Cardiac muscle cell (in vitro differentiated cells and primary cell): Measurements from ENCODE around the gene PRSS8. TPM values are rescaled to one million over a fixed set of nuclear protein-coding genes. Genes with fewer than 3 reads are reported as not detected.
"Not testable (repeated sequence)": the region's sequence is repeated elsewhere in the genome, so short reads cannot be mapped to it uniquely, and the experiment has no call there.

ENCODE experiments used
- DNase-seq, 2 donors: peaks; one replicate each; pipeline versions ENCODE4 v3.0.0 to v3.0.0-alpha.2; 2010 to 2017; ENCODE audit warnings: low read depth in 1 of 2, low spot score in 1 of 2
- H3K27ac ChIP-seq: fragments of 200-600 bp; sonication (generic); 2 replicates; pipeline ENCODE4 v1.5.1; 2016
- H3K27me3 ChIP-seq: fragments of 200-600 bp; sonication (generic); 2 replicates; pipeline ENCODE4 v1.6.0; 2016; ENCODE audit warnings: control low read depth
- H3K36me3 ChIP-seq: fragments of 200-600 bp; sonication (generic); 2 replicates; pipeline ENCODE4 v1.5.1; 2016; ENCODE audit warnings: control low read depth
- H3K4me1 ChIP-seq: fragments of 200-600 bp; sonication (generic); 2 replicates; pipeline ENCODE4 v1.8.1; 2017; ENCODE audit warnings: low read depth, mild to moderate bottlenecking, mixed run types
- H3K4me3 ChIP-seq: fragments of 200-600 bp; sonication (generic); 2 replicates; pipeline ENCODE4 v1.5.1; 2016; ENCODE audit warnings: mild to moderate bottlenecking
- H3K9me3 ChIP-seq: fragments of 200-600 bp; sonication (generic); 2 replicates; pipeline ENCODE4 v1.5.1; 2017; ENCODE audit warnings: low read depth, mild to moderate bottlenecking, control low read depth
- CTCF ChIP-seq: IDR thresholded peaks from 2 replicates; pipeline ENCODE4 v1.5.1; 2012; ENCODE audit warnings: low read depth, mild to moderate bottlenecking, low read length
- polyA plus RNA-seq: library from polyadenylated mRNA; unstranded; fragments of >200 nt; fragmentation: Nextera tagmentation; extraction: Ambion mirVana; gene quantifications from 2 replicates; pipeline ENCODE4 v1.2.1, GENCODE V29; 2016
- total RNA-seq: library from RNA; depleted of rRNA; stranded (reverse); fragments of >200 nt; gene quantifications from 2 replicates; pipeline ENCODE4 v1.2.3, GENCODE V29; 2016

PRSS8 gene
- total and polyA plus RNA-seq, 2 experiments from 2014 or later: 11.6 to 22.5 TPM

GRCh38 chr16:31143011-31143693, 7.6 kb upstream of the PRSS8 start:
- Histone ChIP-seq H3K36me3 (no peaks in the 10 kb centered on the region), H3K27ac (no peak overlapping the region), H3K4me3 (no peak overlapping the region), H3K9me3 (no peaks in the 10 kb centered on the region), H3K4me1 (peaks cover 7% of the 10 kb centered on the region), H3K27me3 (peaks cover 26% of the 10 kb centered on the region)
- no peak for TF ChIP-seq CTCF
- no peak for DNase-seq

DNA sequence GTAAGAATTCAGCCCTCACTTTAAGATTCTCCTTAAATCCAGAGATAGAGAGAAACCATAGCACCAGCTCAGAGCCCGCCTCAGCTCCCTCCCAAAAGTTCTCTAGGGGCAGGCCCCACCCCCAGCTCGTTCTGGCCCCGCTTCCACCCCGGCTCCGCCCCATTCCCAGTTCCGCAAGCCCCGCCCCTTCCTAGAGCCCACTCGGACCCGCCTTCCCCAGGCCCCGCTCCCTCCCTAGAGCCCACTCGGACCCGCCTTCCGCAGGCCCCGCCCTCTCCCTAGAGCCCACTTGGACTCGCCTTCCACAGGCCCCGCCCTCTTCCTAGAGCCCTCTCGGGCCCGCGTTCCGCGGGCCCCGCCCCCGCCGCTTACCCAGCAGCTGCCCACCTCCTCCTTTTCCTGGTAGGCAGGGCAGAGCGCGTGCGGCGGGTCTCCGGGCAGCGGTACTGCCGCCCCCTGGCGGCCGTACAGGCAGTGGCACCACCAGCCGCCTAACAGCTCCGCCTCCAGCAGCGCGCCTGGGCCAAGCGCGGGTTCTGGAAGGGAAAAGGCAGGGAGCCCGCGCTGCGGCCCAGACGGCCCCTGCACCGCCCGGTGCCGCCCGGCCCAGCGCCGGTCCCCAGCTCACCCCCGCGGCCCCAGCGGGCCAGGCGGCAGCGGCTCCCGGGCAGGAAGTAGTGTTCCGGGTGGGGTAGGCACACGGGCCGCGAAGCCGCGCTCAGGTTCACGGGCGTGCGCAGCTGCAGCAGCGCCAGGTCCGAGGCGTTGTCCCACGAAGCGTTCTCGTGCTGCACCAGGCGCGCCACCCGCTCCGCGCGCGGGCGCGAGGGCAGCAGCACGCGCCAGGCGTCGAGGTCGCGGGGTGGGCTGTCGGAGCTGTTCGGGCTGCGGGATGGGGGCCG, 6.8 kb upstream of the PRSS8 start:
- Histone ChIP-seq H3K9me3 (no peaks in the 10 kb centered on the region), H3K4me3 (peak overlapping the region; percentile 25), H3K27ac (peak overlapping the region; percentile 79), H3K4me1 (peaks cover 7% of the 10 kb centered on the region), H3K27me3 (peaks cover 18% of the 10 kb centered on the region), H3K36me3 (no peaks in the 10 kb centered on the region)
- peak; percentile 86 for TF ChIP-seq CTCF
- peak; percentile 100 for DNase-seq

GRCh38 chr16:31141489-31142108, 6.1 kb upstream of the PRSS8 start:
- no peaks in the 10 kb centered on the region for H3K9me3 ChIP-seq
- no peaks in the 10 kb centered on the region for H3K36me3 ChIP-seq
- peak overlapping the region; percentile 79 for H3K27ac ChIP-seq
- peak overlapping the region; percentile 12 for H3K4me3 ChIP-seq
- DNase-seq: no peak
- no peak for TF ChIP-seq CTCF
- peaks cover 7% of the 10 kb centered on the region for H3K4me1 ChIP-seq
- peaks cover 10% of the 10 kb centered on the region for H3K27me3 ChIP-seq

DNA sequence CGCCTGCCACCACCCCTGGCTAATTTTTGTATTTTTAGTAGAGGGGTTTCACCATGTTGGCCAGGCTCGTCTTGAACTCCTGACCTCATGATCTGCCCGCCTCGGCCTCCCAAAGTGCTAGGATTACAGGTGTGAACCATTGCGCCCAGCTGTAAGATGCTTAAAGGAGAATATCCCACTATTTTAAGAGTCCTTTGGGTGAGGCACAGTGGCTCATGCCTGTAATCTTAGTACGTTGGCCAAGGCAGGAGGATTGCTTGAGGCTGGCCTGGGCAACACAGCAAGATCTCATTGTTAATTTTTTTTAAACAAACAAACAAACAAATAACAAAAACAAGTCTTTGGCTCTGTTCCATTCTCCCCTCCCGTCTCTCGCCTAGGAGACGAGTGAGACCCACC, 5.5 kb upstream of the PRSS8 start:
- not testable (repeated sequence) for H3K4me3 ChIP-seq
- H3K27ac ChIP-seq: peak overlapping the region; percentile 79

GRCh38 chr16:31138621-31139578, 3.4 kb upstream of the PRSS8 start:
- peak in 1 of 2 donors; percentile 64 for DNase-seq
- no peak overlapping the region for H3K27ac ChIP-seq
- no peaks in the 10 kb centered on the region for H3K27me3 ChIP-seq
- no peak overlapping the region for H3K4me3 ChIP-seq
- no peak for TF ChIP-seq CTCF
- H3K9me3 ChIP-seq: no peaks in the 10 kb centered on the region
- no peaks in the 10 kb centered on the region for H3K36me3 ChIP-seq
- peaks cover 14% of the 10 kb centered on the region for H3K4me1 ChIP-seq

More for the DNA sequence above, 5.5 kb upstream of the PRSS8 start:
- not testable (repeated sequence) for H3K9me3 ChIP-seq, H3K4me1 ChIP-seq, DNase-seq, H3K36me3 ChIP-seq, H3K27me3 ChIP-seq

GRCh38 chr16:31136822-31137499, 1.4 kb upstream of the PRSS8 start:
- not testable (repeated sequence) for H3K27me3 ChIP-seq, H3K36me3 ChIP-seq, H3K9me3 ChIP-seq, H3K27ac ChIP-seq, H3K4me3 ChIP-seq, DNase-seq
- H3K4me1 ChIP-seq: peaks cover 14% of the 10 kb centered on the region
